DND-41 (cell line): ENCODE measurements around the gene HMCN2.

Experiments used
- EZH2 ChIP-seq: IDR thresholded peaks from 3 replicates; pipeline ENCODE4 v1.6.1; 2012; ENCODE audit warnings: borderline replicate concordance, low read depth, mild to moderate bottlenecking, moderate library complexity, low read length, inconsistent platforms; ENCODE audit not compliant: severe bottlenecking
- TF ChIP-seq, protein P1 (sequence below): IDR thresholded peaks from 2 replicates; pipeline ENCODE4 v1.5.1; 2012; ENCODE audit warnings: borderline replicate concordance, low read length, moderate library complexity, mild to moderate bottlenecking; ENCODE audit not compliant: poor library complexity, severe bottlenecking; ENCODE audit errors: extremely low read depth

DNA sequence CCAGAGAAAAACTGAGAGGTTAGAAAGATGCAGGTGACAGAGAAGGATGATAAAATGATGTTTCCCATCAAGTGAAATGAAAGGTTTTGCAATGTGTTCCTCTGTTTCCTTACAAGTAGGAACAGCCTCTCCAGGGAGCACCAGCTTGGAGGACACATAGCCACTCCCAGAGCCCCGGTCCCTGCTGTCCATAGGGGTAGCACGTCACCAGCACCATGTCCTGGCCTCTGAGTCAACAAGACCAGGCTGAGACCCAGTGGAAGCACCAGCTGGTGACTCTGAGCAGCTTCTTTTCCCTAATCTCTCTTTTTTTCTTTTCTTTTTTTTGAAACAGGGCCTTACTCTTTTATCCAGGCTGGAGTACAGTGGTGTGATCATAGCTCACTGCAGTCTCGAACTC, 19.4 kb upstream of the HMCN2 start:
- TF ChIP-seq, protein P1, sequence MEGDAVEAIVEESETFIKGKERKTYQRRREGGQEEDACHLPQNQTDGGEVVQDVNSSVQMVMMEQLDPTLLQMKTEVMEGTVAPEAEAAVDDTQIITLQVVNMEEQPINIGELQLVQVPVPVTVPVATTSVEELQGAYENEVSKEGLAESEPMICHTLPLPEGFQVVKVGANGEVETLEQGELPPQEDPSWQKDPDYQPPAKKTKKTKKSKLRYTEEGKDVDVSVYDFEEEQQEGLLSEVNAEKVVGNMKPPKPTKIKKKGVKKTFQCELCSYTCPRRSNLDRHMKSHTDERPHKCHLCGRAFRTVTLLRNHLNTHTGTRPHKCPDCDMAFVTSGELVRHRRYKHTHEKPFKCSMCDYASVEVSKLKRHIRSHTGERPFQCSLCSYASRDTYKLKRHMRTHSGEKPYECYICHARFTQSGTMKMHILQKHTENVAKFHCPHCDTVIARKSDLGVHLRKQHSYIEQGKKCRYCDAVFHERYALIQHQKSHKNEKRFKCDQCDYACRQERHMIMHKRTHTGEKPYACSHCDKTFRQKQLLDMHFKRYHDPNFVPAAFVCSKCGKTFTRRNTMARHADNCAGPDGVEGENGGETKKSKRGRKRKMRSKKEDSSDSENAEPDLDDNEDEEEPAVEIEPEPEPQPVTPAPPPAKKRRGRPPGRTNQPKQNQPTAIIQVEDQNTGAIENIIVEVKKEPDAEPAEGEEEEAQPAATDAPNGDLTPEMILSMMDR = no peak
- no peak for TF ChIP-seq EZH2
